Testis (tissue), 2 donors: ENCODE results near the gene ARHGAP32.

Source experiments
- CTCF ChIP-seq, 3 experiments: fragments of 450-650 bp in 2 of 3; fragments of 200-600 bp in 1 of 3; sonication (generic) in 1 of 3; IDR thresholded peaks; one replicate each; pipeline ENCODE4 v1.5.1; 2016 to 2019; ENCODE audit warnings: antibody characterized with exemption in 3 of 3, mild to moderate bottlenecking in 2 of 3, moderate library complexity in 1 of 3
- POLR2A ChIP-seq: fragments of 450-650 bp; IDR thresholded peaks from one replicate; pipeline ENCODE4 v1.6.1; 2017; ENCODE audit warnings: antibody characterized with exemption, mild to moderate bottlenecking, moderate library complexity

GRCh38 chr11:129143335-129143734 is 48.8 kb downstream of the ARHGAP32 start:
- TF ChIP-seq CTCF (IDR thresholded peaks at IDR 0.05): no peak
- no peak for TF ChIP-seq POLR2A
